Osteocyte (in vitro differentiated cells): ENCODE measurements around the gene CCNQ. TPM values are rescaled to one million over a fixed set of nuclear protein-coding genes. Genes with fewer than 3 reads are reported as not detected.
"Not testable (repeated sequence)": the region's sequence is repeated elsewhere in the genome, so short reads cannot be mapped to it uniquely, and the experiment has no call there.

Source experiments
- DNase-seq: peaks from one replicate; pipeline ENCODE4 v3.0.0; 2021; ENCODE audit warnings: mixed read lengths; ENCODE audit not compliant: unreplicated experiment; ENCODE audit errors: extremely low spot score
- H3K27ac Mint-ChIP-seq: one replicate; pipeline ENCODE4 v1.8.0; 2021; ENCODE audit warnings: mild to moderate bottlenecking, mixed read lengths; ENCODE audit not compliant: unreplicated experiment
- H3K27me3 Mint-ChIP-seq: one replicate; pipeline ENCODE4 v1.8.0; 2021; ENCODE audit warnings: mixed read lengths; ENCODE audit not compliant: unreplicated experiment
- H3K36me3 Mint-ChIP-seq: one replicate; pipeline ENCODE4 v1.8.0; 2021; ENCODE audit warnings: mixed read lengths; ENCODE audit not compliant: unreplicated experiment
- H3K4me1 Mint-ChIP-seq: one replicate; pipeline ENCODE4 v1.8.0; 2021; ENCODE audit warnings: mixed read lengths; ENCODE audit not compliant: unreplicated experiment
- H3K4me3 Mint-ChIP-seq: one replicate; pipeline ENCODE4 v1.8.0; 2021; ENCODE audit warnings: mild to moderate bottlenecking, moderate library complexity, mixed read lengths; ENCODE audit not compliant: unreplicated experiment
- H3K9me3 Mint-ChIP-seq: one replicate; pipeline ENCODE4 v1.8.0; 2021; ENCODE audit warnings: mixed read lengths; ENCODE audit not compliant: unreplicated experiment
- total RNA-seq: library from RNA; stranded (reverse); gene quantifications from 2 replicates; pipeline ENCODE4 v1.2.1, GENCODE V29; 2021
- TF ChIP-seq, protein P1 (sequence below): fragments of 200-600 bp; sonication (generic); IDR thresholded peaks from 2 replicates; pipeline ENCODE4 v1.5.0; 2021; ENCODE audit warnings: antibody characterized with exemption, mild to moderate bottlenecking, moderate library complexity

Gene CCNQ
- total RNA-seq, 1 donor from 2014 or later: 16.0 TPM

DNA sequence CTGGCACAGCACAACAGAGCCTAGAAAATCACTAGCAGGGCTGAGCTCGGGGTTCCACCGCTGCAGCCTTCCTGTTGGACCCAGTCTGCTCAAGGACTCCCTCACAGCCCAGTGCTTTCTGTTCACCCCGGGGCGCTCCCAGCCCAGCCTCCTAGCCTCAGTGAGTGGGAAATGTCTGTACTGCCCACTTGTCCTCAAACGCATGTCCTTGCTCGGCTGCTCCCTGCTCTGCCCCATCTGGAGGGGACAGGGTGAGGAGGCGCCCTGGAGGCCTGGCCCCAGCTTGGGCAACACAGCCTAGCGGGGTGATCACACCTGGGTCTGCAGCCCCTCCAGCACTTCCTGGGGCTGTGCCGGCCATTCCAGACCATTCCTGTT is 11.9 kb upstream of the CCNQ start:
- TF ChIP-seq, protein P1, sequence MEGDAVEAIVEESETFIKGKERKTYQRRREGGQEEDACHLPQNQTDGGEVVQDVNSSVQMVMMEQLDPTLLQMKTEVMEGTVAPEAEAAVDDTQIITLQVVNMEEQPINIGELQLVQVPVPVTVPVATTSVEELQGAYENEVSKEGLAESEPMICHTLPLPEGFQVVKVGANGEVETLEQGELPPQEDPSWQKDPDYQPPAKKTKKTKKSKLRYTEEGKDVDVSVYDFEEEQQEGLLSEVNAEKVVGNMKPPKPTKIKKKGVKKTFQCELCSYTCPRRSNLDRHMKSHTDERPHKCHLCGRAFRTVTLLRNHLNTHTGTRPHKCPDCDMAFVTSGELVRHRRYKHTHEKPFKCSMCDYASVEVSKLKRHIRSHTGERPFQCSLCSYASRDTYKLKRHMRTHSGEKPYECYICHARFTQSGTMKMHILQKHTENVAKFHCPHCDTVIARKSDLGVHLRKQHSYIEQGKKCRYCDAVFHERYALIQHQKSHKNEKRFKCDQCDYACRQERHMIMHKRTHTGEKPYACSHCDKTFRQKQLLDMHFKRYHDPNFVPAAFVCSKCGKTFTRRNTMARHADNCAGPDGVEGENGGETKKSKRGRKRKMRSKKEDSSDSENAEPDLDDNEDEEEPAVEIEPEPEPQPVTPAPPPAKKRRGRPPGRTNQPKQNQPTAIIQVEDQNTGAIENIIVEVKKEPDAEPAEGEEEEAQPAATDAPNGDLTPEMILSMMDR: no peak
- no peak for DNase-seq
- Mint-ChIP-seq H3K27me3 (peaks cover 26% of the 10 kb centered on the region), H3K4me1 (peaks cover 14% of the 10 kb centered on the region), H3K27ac (no peak overlapping the region), H3K36me3 (no peaks in the 10 kb centered on the region), H3K9me3 (peaks cover 11% of the 10 kb centered on the region), H3K4me3 (peak overlapping the region; percentile 54)

DNA sequence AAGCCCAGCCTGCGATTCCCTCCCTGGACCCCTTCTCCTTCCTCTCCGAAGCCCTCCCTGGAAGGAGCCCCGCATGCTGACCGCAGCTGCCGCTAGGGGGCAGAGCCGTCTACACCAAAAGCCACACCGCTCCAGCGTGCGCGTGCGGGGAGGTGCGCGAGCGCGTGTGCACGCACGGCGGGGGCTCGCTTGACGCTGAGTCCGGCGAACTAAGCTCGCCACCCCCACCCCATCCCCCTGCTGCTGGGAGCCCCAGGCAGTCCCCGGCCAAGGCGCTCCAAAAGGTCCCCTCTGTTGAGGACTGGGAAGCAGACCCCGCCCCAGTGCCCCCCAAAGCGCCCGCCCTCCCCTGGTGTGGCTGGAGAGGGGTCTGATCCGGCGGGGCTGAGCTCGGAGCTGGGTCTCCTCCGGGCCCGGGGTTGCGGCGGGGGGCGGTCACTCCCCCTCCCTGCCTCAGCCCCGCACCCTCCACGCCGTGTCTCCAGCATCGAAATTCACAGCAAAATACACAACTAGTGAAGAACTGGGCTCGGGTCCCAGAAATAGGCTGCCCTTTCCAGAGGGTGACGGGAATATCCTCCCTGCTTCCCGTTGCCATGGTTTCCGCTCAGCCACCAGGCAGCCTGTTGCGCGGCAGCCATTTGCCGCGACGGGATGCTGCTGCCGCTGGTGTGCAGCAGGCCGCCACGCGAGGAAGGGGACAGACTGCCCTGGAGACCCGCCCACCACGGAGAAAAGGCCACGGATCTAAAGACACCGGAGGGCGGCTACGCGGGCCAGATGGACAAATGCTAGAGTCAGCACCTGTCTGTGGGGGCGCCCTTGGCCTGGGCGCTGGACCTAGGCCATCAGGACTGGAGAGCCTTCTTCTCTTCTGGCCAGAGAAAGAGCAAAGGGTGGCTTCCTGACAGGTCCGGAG is 11.2 kb upstream of the CCNQ start:
- DNase-seq: peak; percentile 91
- TF ChIP-seq, protein P1: peak; percentile 81
- Mint-ChIP-seq H3K36me3 (no peaks in the 10 kb centered on the region), H3K9me3 (peaks cover 11% of the 10 kb centered on the region), H3K4me3 (peak overlapping the region; percentile 54), H3K27me3 (peaks cover 22% of the 10 kb centered on the region), H3K27ac (no peak overlapping the region), H3K4me1 (peaks cover 14% of the 10 kb centered on the region)

DNA sequence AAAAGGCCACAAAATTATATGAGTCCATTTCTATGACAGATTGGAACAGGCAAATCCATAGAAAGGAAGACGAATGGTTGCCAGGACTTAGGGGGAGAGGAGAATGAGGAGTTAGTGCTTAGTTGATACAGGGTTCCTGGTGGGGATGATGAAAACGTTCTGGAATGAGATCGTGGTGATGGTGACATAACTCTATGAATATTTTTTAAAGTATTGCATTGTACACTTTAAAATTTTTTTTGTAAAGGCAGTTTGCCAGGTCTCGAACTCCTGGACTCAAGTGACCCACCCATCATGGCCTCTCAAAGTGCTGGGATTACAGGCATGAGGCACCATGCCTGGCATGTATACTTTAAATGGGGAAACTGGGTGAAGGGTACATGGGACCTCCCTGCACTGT is 9.9 kb upstream of the CCNQ start:
- Mint-ChIP-seq H3K9me3 (peaks cover 11% of the 10 kb centered on the region), H3K27me3 (peaks cover 14% of the 10 kb centered on the region), H3K4me3 (no peak overlapping the region), H3K4me1 (peaks cover 14% of the 10 kb centered on the region), H3K36me3 (no peaks in the 10 kb centered on the region), H3K27ac (no peak overlapping the region)
- no peak for DNase-seq
- TF ChIP-seq, protein P1: no peak

DNA sequence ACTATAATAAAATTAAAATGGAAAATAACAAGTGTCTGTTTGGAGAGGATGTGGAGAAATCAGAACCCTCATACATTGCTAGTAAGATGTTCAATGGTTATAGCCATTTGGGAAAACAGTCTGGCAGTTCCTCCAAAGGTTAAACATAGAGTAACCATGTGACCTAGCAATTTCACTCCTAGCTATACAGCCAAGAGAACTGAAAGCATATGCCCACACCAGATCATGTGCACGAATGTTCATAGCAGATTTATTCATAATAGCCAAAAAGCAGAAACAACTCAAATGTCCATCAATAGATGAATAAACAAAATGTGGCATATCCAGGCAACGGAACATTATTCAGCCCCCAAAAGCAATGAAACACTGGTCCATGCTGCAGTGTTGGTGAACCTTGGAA is 9.4 kb upstream of the CCNQ start:
- H3K9me3 Mint-ChIP-seq: peaks cover 7% of the 10 kb centered on the region
- H3K27ac Mint-ChIP-seq: no peak overlapping the region
- peaks cover 11% of the 10 kb centered on the region for H3K27me3 Mint-ChIP-seq
- no peaks in the 10 kb centered on the region for H3K36me3 Mint-ChIP-seq
- TF ChIP-seq, protein P1: no peak
- H3K4me3 Mint-ChIP-seq: no peak overlapping the region
- peaks cover 14% of the 10 kb centered on the region for H3K4me1 Mint-ChIP-seq
- no peak for DNase-seq

DNA sequence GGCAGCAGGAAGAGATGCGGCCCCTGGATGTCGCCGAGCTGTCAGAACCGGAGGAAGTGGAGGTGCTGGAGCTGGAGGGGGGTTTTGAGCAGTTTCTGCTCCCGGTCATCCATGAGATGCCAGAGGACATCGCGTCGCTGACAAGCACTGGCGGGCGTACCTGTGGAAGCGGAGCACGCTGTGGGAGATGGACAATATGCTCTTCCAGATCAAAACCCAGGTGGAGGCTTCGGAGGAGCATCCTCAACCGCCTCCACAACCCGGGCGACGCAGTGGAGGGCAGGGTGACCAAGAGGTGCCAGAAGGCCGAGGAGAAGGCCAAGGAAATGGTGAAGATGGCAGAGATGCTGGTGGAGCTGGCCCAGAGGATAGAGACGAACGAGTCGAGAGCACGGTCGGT is 7.6 kb upstream of the CCNQ start:
- H3K27ac Mint-ChIP-seq: no peak overlapping the region
- H3K4me1 Mint-ChIP-seq: peaks cover 7% of the 10 kb centered on the region
- no peaks in the 10 kb centered on the region for H3K36me3 Mint-ChIP-seq
- DNase-seq: no peak
- TF ChIP-seq, protein P1: no peak
- H3K27me3 Mint-ChIP-seq: peaks cover 11% of the 10 kb centered on the region
- no peak overlapping the region for H3K4me3 Mint-ChIP-seq
- H3K9me3 Mint-ChIP-seq: peaks cover 7% of the 10 kb centered on the region

DNA sequence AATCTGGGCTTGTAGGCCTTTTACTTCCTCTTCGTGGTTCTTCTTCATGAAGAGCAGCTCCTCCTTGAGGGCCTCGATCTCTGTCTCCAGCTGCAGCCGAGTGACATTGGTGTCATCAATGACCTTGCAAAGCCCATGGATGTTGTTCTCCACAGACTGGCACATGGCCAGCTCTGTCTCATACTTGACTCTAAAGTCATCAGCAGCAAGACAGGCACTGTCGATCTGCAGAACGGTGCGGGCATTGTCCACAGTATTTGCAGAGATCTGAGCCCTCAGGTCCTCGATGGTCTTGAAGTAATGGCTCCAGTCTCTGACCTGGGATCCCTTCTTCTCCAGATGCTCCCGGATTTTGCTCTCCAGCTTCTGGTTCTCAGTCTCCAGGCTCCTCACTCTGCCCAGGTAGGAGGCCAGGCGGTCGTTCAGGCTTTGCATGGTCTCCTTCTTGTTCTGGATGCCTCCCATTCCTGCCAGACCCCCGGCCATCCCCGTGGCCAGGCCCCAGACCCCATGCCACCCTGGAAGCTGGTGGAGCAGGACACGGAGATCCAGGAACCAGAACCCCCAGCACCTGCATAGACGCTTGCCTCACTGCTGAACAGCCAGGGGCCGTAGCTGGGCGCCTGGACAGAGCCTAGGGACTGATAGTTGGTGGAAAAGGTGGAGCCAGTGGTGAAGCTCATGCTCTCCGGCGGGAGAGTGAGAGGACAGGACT is 5.9 kb upstream of the CCNQ start:
- not testable (repeated sequence) for DNase-seq, H3K27ac Mint-ChIP-seq, H3K9me3 Mint-ChIP-seq, H3K36me3 Mint-ChIP-seq, H3K4me3 Mint-ChIP-seq, H3K4me1 Mint-ChIP-seq
- peaks cover 11% of the 10 kb centered on the region for H3K27me3 Mint-ChIP-seq
